MM.1S (cell line): Measurements from ENCODE around the gene FAM124A.

ENCODE experiments used
- DNase-seq: peaks from one replicate; pipeline ENCODE4 v3.0.0-alpha.2; 2015
- H2AFZ ChIP-seq: fragments of 300-600 bp; sonication (generic); 2 replicates; pipeline ENCODE4 v1.6.0; 2016; ENCODE audit warnings: antibody characterized with exemption, low read length
- H3F3A ChIP-seq: fragments of 300-600 bp; sonication (generic); 2 replicates; pipeline ENCODE4 v1.6.1; 2016; ENCODE audit warnings: mild to moderate bottlenecking, antibody characterized with exemption, low read length, moderate library complexity, mixed read lengths; ENCODE audit not compliant: insufficient read depth
- H3K27ac ChIP-seq: fragments of 300-600 bp; sonication (generic); 2 replicates; pipeline ENCODE4 v1.5.1; 2016; ENCODE audit warnings: mild to moderate bottlenecking, low read length
- H3K27me3 ChIP-seq: fragments of 300-600 bp; sonication (generic); replicated peaks from 2 replicates; pipeline ENCODE4 v1.6.0; 2016; ENCODE audit warnings: low read length; ENCODE audit not compliant: insufficient read depth
- H3K36me3 ChIP-seq: fragments of 300-600 bp; sonication (generic); replicated peaks from 2 replicates; pipeline ENCODE4 v1.6.1; 2016; ENCODE audit warnings: mild to moderate bottlenecking, low read length, mixed read lengths; ENCODE audit not compliant: insufficient read depth
- H3K4me1 ChIP-seq: fragments of 300-600 bp; sonication (generic); 2 replicates; pipeline ENCODE4 v1.6.1; 2016; ENCODE audit warnings: low read length, mixed read lengths
- H3K4me2 ChIP-seq: fragments of 300-600 bp; sonication (generic); 2 replicates; pipeline ENCODE4 v1.6.0; 2016; ENCODE audit warnings: low read depth, low read length
- H3K4me3 ChIP-seq: fragments of 300-600 bp; sonication (generic); 2 replicates; pipeline ENCODE4 v1.5.1; 2016; ENCODE audit warnings: low read length, mixed read lengths
- H3K79me2 ChIP-seq: fragments of 300-600 bp; sonication (generic); 2 replicates; pipeline ENCODE4 v1.6.1; 2016; ENCODE audit warnings: mixed run types, low read length, mixed read lengths
- H3K9ac ChIP-seq: fragments of 300-600 bp; sonication (generic); 2 replicates; pipeline ENCODE4 v1.6.1; 2016; ENCODE audit warnings: low read length, mixed read lengths
- H3K9me2 ChIP-seq: fragments of 300-600 bp; sonication (generic); replicated peaks from 2 replicates; pipeline ENCODE4 v1.6.1; 2016; ENCODE audit warnings: mild to moderate bottlenecking, low read length, mixed read lengths; ENCODE audit not compliant: insufficient read depth
- H3K9me3 ChIP-seq: fragments of 300-600 bp; sonication (generic); replicated peaks from 2 replicates; pipeline ENCODE4 v1.6.1; 2016; ENCODE audit warnings: mild to moderate bottlenecking, low read length, mixed read lengths; ENCODE audit not compliant: insufficient read depth
- H4K20me1 ChIP-seq: fragments of 300-600 bp; sonication (generic); 2 replicates; pipeline ENCODE4 v1.6.1; 2016; ENCODE audit warnings: mild to moderate bottlenecking, low read length, moderate library complexity, mixed read lengths; ENCODE audit not compliant: insufficient read depth
- EZH2 ChIP-seq: fragments of 300-600 bp; sonication (generic); optimal IDR thresholded peaks from 2 replicates; pipeline ENCODE3; 2017; ENCODE audit warnings: low read depth, mild to moderate bottlenecking, antibody characterized with exemption, low read length, mixed read lengths
- EZH2phosphoT487 ChIP-seq: fragments of 300-600 bp; sonication (generic); IDR thresholded peaks from 2 replicates; pipeline ENCODE4 v1.6.1; 2018; ENCODE audit warnings: antibody characterized with exemption, low read length
- TF ChIP-seq, protein P1 (sequence below): fragments of 300-600 bp; sonication (generic); IDR thresholded peaks from 2 replicates; pipeline ENCODE4 v1.5.1; 2016; ENCODE audit warnings: antibody characterized with exemption, low read length, mixed read lengths

Gene FAM124A

DNA sequence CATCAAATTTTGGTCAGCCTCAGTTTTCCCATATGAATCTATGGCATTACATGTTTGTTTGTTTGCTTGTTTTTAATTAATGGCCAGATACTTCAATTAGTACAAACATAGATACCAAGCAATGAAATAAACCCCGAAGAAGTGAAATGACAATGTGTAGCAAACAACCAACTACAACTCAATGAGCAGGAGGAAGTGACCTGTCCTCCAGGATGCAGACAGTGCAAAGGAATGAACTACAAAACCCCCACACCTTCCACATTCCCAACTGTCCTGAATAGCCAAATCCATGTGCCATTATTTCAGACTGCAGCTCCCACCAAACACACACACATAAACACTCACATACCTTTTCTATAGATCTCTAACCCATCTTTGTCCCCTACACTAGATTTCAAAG, 45.0 kb upstream of the FAM124A start:
- Histone ChIP-seq H3K4me3 (no peak overlapping the region), H3K4me2 (no peak overlapping the region), H3K27me3 (no peaks in the 10 kb centered on the region), H2AFZ (no peak overlapping the region), H3K9ac (no peak overlapping the region), H3K9me3 (no peaks in the 10 kb centered on the region), H4K20me1 (no peaks in the 10 kb centered on the region), H3K79me2 (no peaks in the 10 kb centered on the region), H3K4me1 (no peaks in the 10 kb centered on the region), H3K9me2 (no peaks in the 10 kb centered on the region), H3F3A (no peaks in the 10 kb centered on the region), H3K36me3 (no peaks in the 10 kb centered on the region), H3K27ac (no peak overlapping the region)
- DNase-seq: no peak
- TF ChIP-seq EZH2: no peak
- TF ChIP-seq, protein P1, sequence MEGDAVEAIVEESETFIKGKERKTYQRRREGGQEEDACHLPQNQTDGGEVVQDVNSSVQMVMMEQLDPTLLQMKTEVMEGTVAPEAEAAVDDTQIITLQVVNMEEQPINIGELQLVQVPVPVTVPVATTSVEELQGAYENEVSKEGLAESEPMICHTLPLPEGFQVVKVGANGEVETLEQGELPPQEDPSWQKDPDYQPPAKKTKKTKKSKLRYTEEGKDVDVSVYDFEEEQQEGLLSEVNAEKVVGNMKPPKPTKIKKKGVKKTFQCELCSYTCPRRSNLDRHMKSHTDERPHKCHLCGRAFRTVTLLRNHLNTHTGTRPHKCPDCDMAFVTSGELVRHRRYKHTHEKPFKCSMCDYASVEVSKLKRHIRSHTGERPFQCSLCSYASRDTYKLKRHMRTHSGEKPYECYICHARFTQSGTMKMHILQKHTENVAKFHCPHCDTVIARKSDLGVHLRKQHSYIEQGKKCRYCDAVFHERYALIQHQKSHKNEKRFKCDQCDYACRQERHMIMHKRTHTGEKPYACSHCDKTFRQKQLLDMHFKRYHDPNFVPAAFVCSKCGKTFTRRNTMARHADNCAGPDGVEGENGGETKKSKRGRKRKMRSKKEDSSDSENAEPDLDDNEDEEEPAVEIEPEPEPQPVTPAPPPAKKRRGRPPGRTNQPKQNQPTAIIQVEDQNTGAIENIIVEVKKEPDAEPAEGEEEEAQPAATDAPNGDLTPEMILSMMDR: no peak
- no peak for TF ChIP-seq EZH2phosphoT487

DNA sequence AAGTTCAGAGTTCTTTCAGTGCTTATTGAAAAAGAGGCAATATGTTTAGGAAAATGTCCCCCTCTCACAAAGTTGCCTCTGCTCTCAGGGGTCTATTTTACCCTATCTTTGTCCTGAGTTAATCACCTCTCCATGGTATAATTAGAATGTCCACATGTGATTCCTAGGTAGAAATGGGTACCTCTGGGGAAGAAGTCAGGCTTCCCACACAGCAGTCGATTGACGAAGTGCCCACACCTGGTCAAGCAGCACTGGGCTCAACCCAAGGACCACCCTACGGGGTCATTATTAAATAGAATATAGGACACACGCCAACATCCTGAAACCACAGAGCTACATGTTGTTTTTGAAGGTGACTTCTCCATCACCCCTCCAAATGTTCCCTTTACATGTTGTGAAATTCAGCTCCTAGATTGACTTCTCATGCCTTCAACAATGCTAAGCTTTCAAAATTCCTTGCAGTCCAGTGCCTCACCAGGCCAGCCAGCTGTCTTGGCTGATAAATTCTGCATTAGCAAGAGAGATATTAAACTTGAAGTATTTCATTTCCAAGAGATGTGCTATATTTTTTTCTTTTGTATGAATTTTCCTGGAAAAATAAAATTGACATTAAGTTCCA, 43.6 kb upstream of the FAM124A start:
- Histone ChIP-seq H3K36me3 (no peaks in the 10 kb centered on the region), H3K27ac (no peak overlapping the region), H3K4me1 (no peaks in the 10 kb centered on the region), H3K9ac (no peak overlapping the region), H3K79me2 (no peaks in the 10 kb centered on the region), H3K9me2 (no peaks in the 10 kb centered on the region), H4K20me1 (no peaks in the 10 kb centered on the region), H2AFZ (no peak overlapping the region), H3K27me3 (no peaks in the 10 kb centered on the region), H3K9me3 (no peaks in the 10 kb centered on the region), H3K4me3 (no peak overlapping the region), H3F3A (no peaks in the 10 kb centered on the region), H3K4me2 (no peak overlapping the region)
- DNase-seq: no peak
- TF ChIP-seq EZH2: no peak

DNA sequence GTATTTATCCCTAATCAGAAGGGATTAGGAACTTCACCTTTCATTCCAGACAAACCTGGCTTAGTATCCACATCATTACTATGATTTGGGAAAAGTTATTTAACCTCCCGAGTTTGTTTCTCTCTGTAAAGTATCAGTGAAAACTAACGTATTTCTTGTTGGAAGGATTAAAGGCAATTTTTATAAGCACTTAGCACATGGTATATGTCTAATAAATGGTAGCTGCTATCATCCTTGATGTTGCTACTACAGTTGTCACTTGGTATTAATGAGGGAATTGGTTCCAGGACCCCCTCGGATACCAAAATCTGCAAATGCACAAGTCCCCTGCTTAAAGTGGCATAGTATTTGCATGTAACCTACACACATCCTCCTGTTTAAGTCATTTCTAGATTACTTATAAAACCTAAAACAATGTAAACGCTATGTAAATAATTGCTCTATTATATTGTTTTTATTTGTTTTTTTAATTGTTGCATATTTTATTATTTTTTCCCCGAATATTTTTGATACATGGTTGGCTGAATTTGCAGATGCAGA, 42.7 kb upstream of the FAM124A start:
- Histone ChIP-seq H3K4me1 (no peaks in the 10 kb centered on the region), H3K9me2 (no peaks in the 10 kb centered on the region), H3K27ac (no peak overlapping the region), H2AFZ (no peak overlapping the region), H3K4me2 (no peak overlapping the region), H3K4me3 (no peak overlapping the region), H3K79me2 (no peaks in the 10 kb centered on the region), H3K9ac (no peak overlapping the region), H3K9me3 (no peaks in the 10 kb centered on the region), H4K20me1 (no peaks in the 10 kb centered on the region), H3K27me3 (no peaks in the 10 kb centered on the region), H3F3A (no peaks in the 10 kb centered on the region), H3K36me3 (no peaks in the 10 kb centered on the region)
- TF ChIP-seq, protein P1: no peak
- TF ChIP-seq EZH2phosphoT487 (no peak), EZH2 (no peak)
- DNase-seq: no peak

DNA sequence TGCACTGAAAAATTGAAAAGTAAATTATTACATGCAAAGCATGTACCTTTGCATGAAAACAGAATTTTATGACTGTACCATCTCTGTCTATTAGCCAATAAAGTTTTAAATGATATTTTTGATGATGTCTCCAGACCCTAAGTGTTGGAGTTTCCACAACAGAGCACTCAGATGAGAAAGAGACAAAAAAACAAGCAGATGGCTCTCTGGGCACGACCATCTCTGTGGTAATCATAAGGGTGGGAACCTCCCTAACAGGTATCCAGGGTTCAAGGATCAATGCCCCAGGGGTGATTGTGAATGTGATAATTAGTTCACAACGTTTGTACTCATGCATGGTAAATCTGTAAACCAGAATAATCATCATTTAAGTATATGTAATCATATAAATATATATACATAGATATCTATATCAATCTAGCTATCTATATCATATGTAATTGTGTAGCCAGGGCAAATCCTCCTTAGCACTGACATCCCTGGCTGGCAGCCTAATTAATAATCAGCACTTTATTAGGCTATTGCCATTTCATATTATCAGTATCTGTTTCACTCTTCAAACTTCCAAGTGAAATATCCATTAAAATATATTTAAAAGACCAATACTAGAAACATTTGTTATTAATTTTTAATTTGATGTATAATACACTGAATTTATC, 41.2 kb upstream of the FAM124A start:
- H2AFZ ChIP-seq: no peak overlapping the region
- no peak overlapping the region for H3K4me3 ChIP-seq
- no peaks in the 10 kb centered on the region for H4K20me1 ChIP-seq
- H3K79me2 ChIP-seq: no peaks in the 10 kb centered on the region
- H3K9ac ChIP-seq: no peak overlapping the region
- no peaks in the 10 kb centered on the region for H3K27me3 ChIP-seq
- TF ChIP-seq EZH2phosphoT487 (no peak), EZH2 (no peak)
- TF ChIP-seq, protein P1: no peak
- H3K4me1 ChIP-seq: no peaks in the 10 kb centered on the region
- no peak overlapping the region for H3K4me2 ChIP-seq
- no peaks in the 10 kb centered on the region for H3F3A ChIP-seq
- H3K9me2 ChIP-seq: no peaks in the 10 kb centered on the region
- no peaks in the 10 kb centered on the region for H3K36me3 ChIP-seq
- no peaks in the 10 kb centered on the region for H3K9me3 ChIP-seq
- no peak overlapping the region for H3K27ac ChIP-seq
- no peak for DNase-seq
